GM19351 (cell line): ENCODE measurements around the gene MYH6.
"Not testable (repeated sequence)": the region's sequence is repeated elsewhere in the genome, so short reads cannot be mapped to it uniquely, and the experiment has no call there.

ENCODE experiments used
- ATAC-seq: cut with Tn5 transposase; IDR thresholded peaks from one replicate; pipeline ENCODE4 v1.9.1; 2021; ENCODE audit warnings: mild to moderate bottlenecking, moderate library complexity; ENCODE audit not compliant: unreplicated experiment

Gene MYH6

DNA sequence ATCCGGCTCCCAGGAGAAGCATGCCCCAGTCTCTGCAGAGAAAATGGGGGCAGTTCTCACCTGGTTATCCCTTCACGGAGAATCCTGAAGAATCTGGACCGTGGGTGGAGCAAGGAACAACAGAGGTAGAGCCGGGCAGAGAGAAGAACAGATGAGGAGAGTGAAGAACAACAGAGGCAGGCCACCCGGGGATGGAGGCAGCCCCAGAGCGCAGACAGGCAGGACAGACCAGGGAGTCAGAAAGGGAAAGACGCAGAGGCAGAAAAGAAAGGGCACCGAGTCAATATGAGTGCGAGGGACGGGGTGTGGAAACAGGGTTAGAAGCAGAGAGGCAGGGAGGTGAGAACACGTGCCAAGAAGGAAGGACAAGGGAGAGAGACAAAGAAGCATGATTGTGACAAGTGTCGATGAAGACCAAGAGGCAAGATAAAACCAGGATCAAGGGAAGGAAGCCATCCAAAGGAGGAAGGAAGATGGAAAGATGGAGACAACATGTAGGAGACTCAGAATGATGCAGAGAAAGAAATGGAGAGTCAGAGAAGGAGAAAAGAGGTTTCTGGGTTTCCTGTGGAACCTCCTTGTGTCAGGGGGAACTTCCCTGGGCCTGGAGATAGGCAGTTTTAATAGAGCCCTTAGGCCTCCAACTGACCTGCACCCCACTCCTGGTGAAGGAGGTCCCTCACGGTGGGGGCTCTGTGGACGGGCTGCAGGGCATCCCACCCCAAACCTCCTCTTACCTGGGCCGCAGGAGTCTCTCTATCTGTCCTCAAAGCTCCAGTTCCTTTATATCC is at the start of gene MYH6:
MYH6 (minus strand) TSS at position 758 of the 791 bp plus-strand sequence. CDS start 1,050 bp downstream, outside the sequence.
- ATAC-seq, result no peak

GRCh38 chr14:23456883-23457586 is 49.0 kb upstream of the MYH6 start:
- not testable (repeated sequence) for ATAC-seq

- ATAC-seq, result no peak
Observed at GRCh38 chr14:23454445-23454856, 46.4 kb upstream of the MYH6 start.

- ATAC-seq, result no peak
Observed at GRCh38 chr14:23452237-23452636, 44.2 kb upstream of the MYH6 start.

DNA sequence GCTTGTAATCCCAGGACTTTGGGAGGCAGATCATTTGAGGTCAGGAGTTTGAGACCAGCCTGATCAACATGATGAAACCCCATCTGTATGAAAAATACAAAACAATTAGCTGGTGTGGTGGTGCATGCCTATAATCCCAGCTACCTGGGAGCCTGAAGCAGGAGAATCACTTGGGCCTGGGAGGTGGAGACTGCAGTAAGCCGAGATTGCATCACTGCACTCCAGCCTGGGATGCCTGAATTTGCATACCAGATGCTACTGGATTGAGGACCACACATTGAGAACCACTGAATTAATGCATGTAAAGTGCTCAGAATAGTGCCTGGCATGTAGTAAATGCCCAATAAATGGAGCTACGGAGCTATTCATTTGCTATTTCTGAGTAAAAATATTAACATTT is 42.3 kb upstream of the MYH6 start:
- no peak for ATAC-seq

DNA sequence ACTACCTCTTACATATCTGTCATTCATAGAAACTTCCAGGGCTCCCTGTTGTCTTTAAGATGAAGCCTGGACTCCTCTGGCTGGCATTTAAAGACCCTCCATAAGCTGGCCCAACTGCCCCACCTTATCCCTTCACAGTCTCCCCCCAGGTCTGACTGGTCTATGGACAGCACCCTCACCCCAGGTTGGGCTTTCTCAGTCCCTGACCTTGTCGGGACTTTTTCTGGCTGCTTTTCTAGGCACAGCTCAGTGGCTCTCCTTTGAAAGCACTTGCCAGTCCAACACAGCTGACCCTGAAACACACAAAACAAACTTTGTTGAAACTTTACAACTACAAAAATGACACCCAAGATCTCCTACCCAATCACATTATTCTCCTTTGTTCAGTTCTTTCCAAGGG is 41.2 kb upstream of the MYH6 start:
- ATAC-seq, result no peak

DNA sequence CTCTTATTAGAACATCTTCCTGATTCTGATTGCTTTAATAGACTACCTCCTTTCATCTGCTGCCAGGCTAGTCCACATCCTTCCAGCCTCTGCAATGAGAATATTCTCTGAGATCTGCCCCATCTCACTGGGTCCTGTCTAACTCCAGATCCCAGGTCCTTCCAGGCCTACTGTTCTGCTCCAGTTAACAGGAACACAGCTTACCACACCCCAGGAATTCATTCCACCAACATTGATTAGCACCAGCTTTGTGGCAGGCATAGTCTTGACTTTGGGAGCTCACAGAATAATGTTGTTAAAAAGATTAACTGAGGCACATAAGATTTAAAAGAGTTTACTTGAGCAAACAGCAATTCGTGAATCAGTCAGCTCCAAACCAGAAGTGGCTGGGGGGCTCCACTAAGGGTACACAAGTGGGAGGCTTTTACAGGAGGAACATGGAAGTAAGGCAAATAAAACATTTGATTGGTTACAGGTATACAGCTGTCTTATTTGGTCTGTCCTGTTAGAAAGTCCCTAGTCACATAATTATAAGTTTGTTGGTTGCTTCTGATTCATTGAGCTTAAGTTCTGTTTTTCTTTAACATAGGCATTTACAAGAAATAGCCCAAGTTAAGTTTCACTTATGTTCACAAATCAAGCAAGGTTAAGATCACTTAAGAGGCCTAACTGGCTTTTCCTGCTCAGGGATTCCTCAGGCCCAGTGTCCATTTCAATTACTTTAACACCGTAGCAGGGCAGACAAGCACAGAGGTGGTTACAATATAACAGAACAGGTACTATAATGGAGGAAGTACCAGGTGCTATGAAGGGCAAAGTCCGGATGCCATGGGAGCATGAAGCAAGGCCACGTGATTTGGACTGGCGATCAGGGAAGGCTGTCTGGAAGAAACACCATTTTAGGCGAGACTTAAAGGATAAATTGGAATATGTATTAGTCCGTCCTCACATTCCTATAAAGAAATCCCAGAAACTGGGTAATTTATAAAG is 39.6 kb upstream of the MYH6 start:
- no peak for ATAC-seq

- ATAC-seq, result no peak
Observed at GRCh38 chr14:23446291-23446851, 38.3 kb upstream of the MYH6 start.

- no peak for ATAC-seq
Observed at GRCh38 chr14:23445773-23446172, 37.7 kb upstream of the MYH6 start.

GRCh38 chr14:23444314-23444713 is 36.2 kb upstream of the MYH6 start:
- ATAC-seq, result no peak

DNA sequence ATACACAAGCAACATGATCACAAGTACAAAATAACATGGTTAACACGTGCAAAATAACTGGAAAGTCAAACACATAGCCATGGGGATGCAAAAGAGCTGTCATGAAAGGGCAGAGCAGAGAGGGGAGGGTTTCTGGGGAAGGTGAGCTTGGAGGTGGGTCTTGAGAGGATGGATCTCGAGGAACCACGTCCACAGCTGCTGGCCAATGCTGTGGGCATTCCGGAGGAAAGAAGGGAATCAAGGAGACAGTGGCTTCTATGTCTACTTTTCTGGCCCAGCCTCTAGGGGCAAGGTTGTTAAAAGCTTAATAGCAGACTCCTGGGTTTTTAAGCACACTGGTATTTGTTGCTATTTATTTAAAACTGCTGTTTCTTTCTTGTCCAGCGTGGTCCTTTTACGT is 35.8 kb upstream of the MYH6 start:
- ATAC-seq, result no peak

DNA sequence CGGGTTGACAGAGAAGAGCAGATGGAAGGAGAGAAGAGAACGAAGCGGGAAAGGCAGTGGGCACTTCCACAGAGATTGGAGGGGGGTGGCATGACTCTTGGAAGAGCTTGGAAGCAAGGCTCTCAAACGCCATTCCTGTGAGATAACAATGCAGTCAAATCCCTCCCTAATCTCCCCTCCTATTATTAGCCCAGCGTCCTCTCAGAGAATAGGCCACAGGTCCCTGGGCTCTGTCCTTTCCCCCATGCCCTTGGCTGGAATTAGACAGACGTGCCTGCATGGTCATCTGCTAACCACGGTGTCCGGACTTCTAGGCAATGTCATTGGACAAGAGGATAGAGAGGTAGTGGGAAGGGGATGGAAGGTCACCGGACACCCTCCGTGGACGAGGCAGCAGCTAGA is 35.3 kb upstream of the MYH6 start:
- ATAC-seq, result no peak

DNA sequence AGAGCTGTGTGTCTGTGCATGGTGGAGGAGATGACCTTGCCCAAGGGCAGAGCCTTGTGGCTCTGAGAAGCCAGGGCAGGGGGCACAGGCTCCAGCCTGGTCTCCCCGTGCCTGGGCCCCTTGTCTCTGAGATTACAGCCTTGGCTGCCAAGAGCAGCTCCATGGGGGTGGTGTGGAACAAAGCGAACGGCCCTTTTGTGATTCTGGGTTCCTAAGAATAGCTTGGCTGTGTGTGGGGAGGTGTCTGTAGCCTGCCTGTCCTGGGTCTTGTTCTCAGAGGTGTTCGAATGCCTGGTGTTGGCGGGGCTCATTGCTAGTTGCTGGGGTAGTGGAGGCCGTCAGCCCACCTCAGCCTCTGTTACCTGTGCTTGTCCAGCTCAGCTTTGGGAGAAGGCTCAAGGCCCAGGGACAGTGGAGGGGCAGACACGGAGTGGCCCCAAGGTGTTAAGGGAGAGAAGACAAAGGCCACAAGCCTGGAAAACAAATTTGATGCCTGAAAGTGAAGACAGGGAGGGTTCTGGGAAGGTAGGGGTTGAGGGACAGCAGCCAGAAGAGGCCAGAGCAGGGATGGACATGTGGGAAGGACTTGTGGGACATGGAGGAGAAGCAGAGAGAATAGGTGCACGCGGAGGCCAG is 34.8 kb upstream of the MYH6 start:
- no peak for ATAC-seq

GRCh38 chr14:23441076-23441475 is 33.0 kb upstream of the MYH6 start:
- no peak for ATAC-seq

DNA sequence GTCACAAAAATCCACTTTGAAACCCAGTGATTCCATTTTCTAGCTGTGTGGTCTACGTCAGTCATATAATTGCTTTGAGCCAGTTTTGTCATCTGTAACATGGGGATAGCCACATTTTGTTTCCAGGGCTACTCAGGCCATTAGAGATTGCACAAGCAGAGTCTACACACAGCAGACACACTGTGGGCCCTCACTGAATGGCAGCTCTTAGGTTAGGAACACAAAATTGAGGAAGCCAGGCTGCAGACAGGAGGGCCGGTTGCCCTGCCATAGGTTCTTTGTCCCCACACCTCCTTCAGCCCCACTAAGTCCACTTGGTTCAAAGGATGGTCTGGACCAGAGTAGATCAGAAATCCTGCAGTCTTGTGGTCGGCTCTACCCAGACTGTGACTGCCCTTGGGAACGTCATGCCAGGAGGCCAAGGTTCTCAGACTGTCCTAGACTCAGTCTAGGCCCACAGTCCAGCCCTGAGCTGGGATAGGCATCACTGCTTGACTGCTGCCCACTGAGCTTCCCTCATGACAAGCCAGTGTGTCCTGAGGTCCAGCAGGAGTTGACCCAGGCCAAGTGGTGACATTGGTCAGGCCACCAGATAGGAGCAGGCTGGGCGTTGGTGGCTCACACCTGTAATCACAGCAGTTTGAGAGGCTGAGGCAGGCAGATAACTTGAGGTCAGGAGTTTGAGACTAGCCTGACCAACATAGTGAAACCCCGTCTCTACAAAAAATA is 31.2 kb upstream of the MYH6 start:
- ATAC-seq, result no peak

- no peak for ATAC-seq
Observed at GRCh38 chr14:23438101-23438971, 30.3 kb upstream of the MYH6 start.

- ATAC-seq, result no peak
Observed at GRCh38 chr14:23437133-23438100, 29.3 kb upstream of the MYH6 start.
